HCT116 (cell line): ENCODE measurements around the gene GASK1A. TPM values are rescaled to one million over a fixed set of nuclear protein-coding genes. Genes with fewer than 3 reads are reported as not detected.

ENCODE experiments used
- ATAC-seq: fragments of 200-7000 bp; cut with Tn5 transposase; 2 replicates; pipeline ENCODE4 v1.9.1; 2020; ENCODE audit warnings: mild to moderate bottlenecking, moderate library complexity
- BruUV-seq: library from RNA; stranded (reverse); fragments of 400-500 nt; replicated peaks from 2 replicates; lab custom pipeline; 2021; lab: Mats Ljungman, UMichigan
- CTCF ChIA-PET: fragments of 300-600 bp; sonication (Branson Sonifier 250); formaldehyde crosslinking; loops from one replicate; lab custom pipeline; 2021; ENCODE audit warnings: antibody characterized with exemption; lab: Charles Lee
- POLR2A ChIA-PET: fragments of 300-600, 350-600 bp; sonication (Branson Sonifier 250); formaldehyde crosslinking; loops from one replicate; lab custom pipeline; 2021; ENCODE audit warnings: antibody characterized with exemption; lab: Charles Lee
- RAD21 ChIA-PET, 2 experiments: fragments of 300-600 bp; sonication (Branson Sonifier 250); formaldehyde crosslinking; loops; one replicate each; lab custom pipeline; 2023; ENCODE audit warnings: low total read pairs in 2 of 2; ENCODE audit not compliant: uncharacterized antibody in 2 of 2, unreplicated experiment in 2 of 2, low non-redundant PET in 1 of 2; lab: Charles Lee
- DNase-seq: peaks from one replicate; pipeline ENCODE4 v3.0.0-alpha.2; 2010; ENCODE audit warnings: low read depth, low spot score
- H2AFZ ChIP-seq: fragments of 200-600 bp; shearing (Covaris generic), sonication (generic); 2 replicates; pipeline ENCODE4 v1.6.1; 2017; ENCODE audit warnings: low read depth, mixed run types, mixed read lengths, antibody characterized with exemption, low read length; ENCODE audit not compliant: poor library complexity, severe bottlenecking
- H3K27ac ChIP-seq: 2 replicates; pipeline ENCODE4 v1.5.1; 2012; ENCODE audit warnings: low read depth, low read length
- H3K27me3 ChIP-seq: fragments of 200-600 bp; sonication (generic); 2 replicates; pipeline ENCODE4 v1.6.1; 2016; ENCODE audit warnings: mixed run types, low read length, mixed read lengths; ENCODE audit not compliant: insufficient read depth
- H3K36me3 ChIP-seq, 2 experiments: fragments of 200-500 bp in 1 of 2; fragments of 200-600 bp in 1 of 2; sonication (Bioruptor generic) in 1 of 2; sonication (generic) in 1 of 2; 2 replicates each; pipeline versions ENCODE4 v1.5.1 to v1.6.1; 2014 to 2016; ENCODE audit warnings: low read length in 2 of 2, inconsistent platforms in 1 of 2, mixed read lengths in 1 of 2, mixed run types in 1 of 2; ENCODE audit not compliant: insufficient read depth in 2 of 2, control insufficient read depth in 1 of 2
- H3K4me1 ChIP-seq, 2 experiments: fragments of 200-600 bp in 1 of 2; sonication (generic) in 1 of 2; 2 replicates each; pipeline versions ENCODE4 v1.5.1 to v1.6.1; 2012 to 2017; ENCODE audit warnings: low read length in 2 of 2, inconsistent platforms in 1 of 2, mild to moderate bottlenecking in 1 of 2, mixed read lengths in 1 of 2, mixed run types in 1 of 2, moderate library complexity in 1 of 2; ENCODE audit not compliant: insufficient read depth in 2 of 2, control insufficient read depth in 1 of 2
- H3K4me2 ChIP-seq: fragments of 200-600 bp; sonication (generic); 2 replicates; pipeline ENCODE4 v1.6.1; 2017; ENCODE audit warnings: mixed run types, low read length, mixed read lengths
- H3K4me3 ChIP-seq, 2 experiments: fragments of 200-600 bp in 1 of 2; sonication (generic) in 1 of 2; replicated peaks in 1 of 2; 2 replicates each; pipeline ENCODE4 v1.5.1; 2011 to 2016; ENCODE audit warnings: low read length in 2 of 2, control low read depth in 1 of 2, low read depth in 1 of 2, mild to moderate bottlenecking in 1 of 2, mixed read lengths in 1 of 2, mixed run types in 1 of 2
- H3K79me2 ChIP-seq: fragments of 200-600 bp; sonication (generic); 2 replicates; pipeline ENCODE4 v1.6.1; 2017; ENCODE audit warnings: mild to moderate bottlenecking, mixed run types, low read length, moderate library complexity, mixed read lengths; ENCODE audit not compliant: insufficient read depth
- H3K9ac ChIP-seq: fragments of 200-600 bp; sonication (generic); 2 replicates; pipeline ENCODE4 v1.6.1; 2016; ENCODE audit warnings: low read length, mixed read lengths
- H3K9me2 ChIP-seq: fragments of 200-600 bp; sonication (generic), shearing (Covaris generic); 2 replicates; pipeline ENCODE4 v1.6.1; 2017; ENCODE audit warnings: mixed run types, mild to moderate bottlenecking, moderate library complexity; ENCODE audit not compliant: insufficient read depth
- H3K9me3 ChIP-seq, 2 experiments: fragments of 200-500 bp in 1 of 2; fragments of 200-600 bp in 1 of 2; sonication (Bioruptor generic) in 1 of 2; sonication (generic) in 1 of 2; 2 replicates each; pipeline ENCODE4 v1.6.1; 2014 to 2017; ENCODE audit warnings: low read length in 2 of 2, mixed read lengths in 2 of 2, inconsistent platforms in 1 of 2, low read depth in 1 of 2, mild to moderate bottlenecking in 1 of 2, mixed run types in 1 of 2, moderate library complexity in 1 of 2; ENCODE audit not compliant: control insufficient read depth in 1 of 2, insufficient read depth in 1 of 2
- H4K20me1 ChIP-seq: fragments of 200-600 bp; sonication (generic), shearing (Covaris generic); 2 replicates; pipeline ENCODE4 v1.6.1; 2017; ENCODE audit warnings: mixed run types, mild to moderate bottlenecking, moderate library complexity; ENCODE audit not compliant: insufficient read depth
- MAX ChIP-seq: IDR thresholded peaks from 2 replicates; pipeline ENCODE4 v1.6.1; 2012
- ZBTB33 ChIP-seq: IDR thresholded peaks from 2 replicates; pipeline ENCODE4 v1.6.1; 2011; ENCODE audit warnings: mild to moderate bottlenecking, low read length, moderate library complexity; ENCODE audit not compliant: insufficient replicate concordance; ENCODE audit errors: extremely low read depth
- ZFX ChIP-seq: fragments of 450-650 bp; IDR thresholded peaks from 2 replicates; pipeline ENCODE4 v1.6.1; 2017
- ZNF274 ChIP-seq: fragments of 200-500 bp; sonication (Bioruptor generic); IDR thresholded peaks from 2 replicates; pipeline ENCODE4 v1.6.1; 2014; ENCODE audit warnings: mild to moderate bottlenecking, low read depth, low read length, inconsistent platforms
- intact Hi-C: fragments of 100-400 bp; cut with micrococcal nuclease; formaldehyde crosslinking; loops from 2 replicates; pipeline ENCODE4 v1.10.0; 2022
- total RNA-seq: library from RNA; stranded (reverse); gene quantifications from one replicate; pipeline ENCODE4 v1.2.1, GENCODE V29; 2021; ENCODE audit not compliant: unreplicated experiment

The GASK1A gene
- total RNA-seq, 1 experiment from 2014 or later = 1.0 TPM

GRCh38 chr3:43104660-43105595 lies 125.8 kb downstream of the GASK1A start:
- TF ChIP-seq ZBTB33 (no peak), ZFX (peak; percentile 6; the same call in 1 of the 2 replicates), ZNF274 (no peak), MAX (no peak)
- TF ChIP-seq, all 23 proteins: peak for 1
- no peak for DNase-seq

More at GRCh38 chr3:43104660-43105595, 125.8 kb downstream of the GASK1A start:
- Histone ChIP-seq H3K4me2 (peak overlapping the region; percentile 95), H3K27me3 (no peaks in the 10 kb centered on the region), H2AFZ (no peak overlapping the region), H3K36me3 (no peaks in the 10 kb centered on the region), H3K9me3 (no peaks in the 10 kb centered on the region), H3K4me3 (peak overlapping the region; percentile 64 to 79), H3K9me2 (no peaks in the 10 kb centered on the region), H3K79me2 (peaks cover 46% of the 10 kb centered on the region), H4K20me1 (no peaks in the 10 kb centered on the region), H3K9ac (peak overlapping the region; percentile 71), H3K27ac (no peak overlapping the region), H3K4me1 (peaks cover 0 to 15% of the 10 kb centered on the region in 2 experiments; a peak in 2 of 4 replicates)
- CTCF ChIA-PET = no interaction called here
- POLR2A ChIA-PET = no interaction called here
- RAD21 ChIA-PET = no interaction called here
- ATAC-seq = peak; percentile 16
- intact Hi-C loops = loop anchor here (5.0 kb wide), 1 partner anchor 528 kb away; no protein-coding TSS in a partner anchor
- no TSS peak for BruUV-seq
